ENCODE measurements around the gene POLD4.

POLD4 gene

DNA sequence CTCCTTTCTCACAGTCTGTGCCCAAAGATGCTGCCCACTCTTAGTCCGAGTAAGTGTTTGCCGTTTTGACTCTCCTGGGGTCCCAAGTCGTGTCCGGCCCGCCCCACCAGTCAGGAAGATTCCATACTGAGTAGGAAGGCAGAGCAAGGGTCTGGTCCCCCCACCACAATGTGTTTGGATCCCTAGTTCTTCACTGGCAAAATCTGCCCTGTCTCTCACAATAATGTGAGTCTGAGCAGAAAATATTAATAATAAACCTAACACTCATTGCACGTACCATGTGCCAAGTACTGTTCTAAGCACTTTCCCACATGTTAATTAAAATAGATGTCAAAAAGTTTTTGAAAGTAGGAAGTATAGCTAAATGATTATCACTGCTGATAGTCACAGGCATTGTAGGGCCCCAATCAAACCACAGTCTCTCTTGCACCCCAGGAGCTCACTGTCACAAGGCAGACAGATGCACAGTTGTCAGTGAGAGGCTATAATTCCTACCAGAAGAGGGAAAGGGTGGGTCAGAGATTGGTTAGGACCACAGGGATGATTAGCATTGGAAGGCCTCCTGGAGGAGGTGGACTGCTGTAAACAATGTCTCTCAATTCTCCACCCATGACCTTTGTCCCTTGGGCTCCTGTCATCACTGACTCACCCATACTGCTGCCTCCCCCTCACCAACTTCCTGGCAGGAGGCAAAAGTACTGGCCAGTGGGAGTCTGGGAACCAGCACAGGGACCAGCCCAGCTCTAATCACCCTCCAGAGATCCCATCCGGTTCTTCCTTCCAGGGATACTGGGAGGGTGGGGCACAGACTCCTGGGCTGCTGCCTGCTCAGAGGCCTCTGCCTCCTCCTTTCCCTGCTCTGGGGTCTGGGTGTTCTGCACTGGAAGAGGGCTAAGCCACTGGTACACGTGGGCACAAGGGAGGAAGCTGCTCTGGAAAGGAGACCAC lies 1.0 kb upstream of the POLD4 start:
- no peak for FAIRE-seq
- DNase-seq (ENCODE audit: insufficient read length, low spot score), result peak; percentile 9
- TF ChIP-seq, protein P1, sequence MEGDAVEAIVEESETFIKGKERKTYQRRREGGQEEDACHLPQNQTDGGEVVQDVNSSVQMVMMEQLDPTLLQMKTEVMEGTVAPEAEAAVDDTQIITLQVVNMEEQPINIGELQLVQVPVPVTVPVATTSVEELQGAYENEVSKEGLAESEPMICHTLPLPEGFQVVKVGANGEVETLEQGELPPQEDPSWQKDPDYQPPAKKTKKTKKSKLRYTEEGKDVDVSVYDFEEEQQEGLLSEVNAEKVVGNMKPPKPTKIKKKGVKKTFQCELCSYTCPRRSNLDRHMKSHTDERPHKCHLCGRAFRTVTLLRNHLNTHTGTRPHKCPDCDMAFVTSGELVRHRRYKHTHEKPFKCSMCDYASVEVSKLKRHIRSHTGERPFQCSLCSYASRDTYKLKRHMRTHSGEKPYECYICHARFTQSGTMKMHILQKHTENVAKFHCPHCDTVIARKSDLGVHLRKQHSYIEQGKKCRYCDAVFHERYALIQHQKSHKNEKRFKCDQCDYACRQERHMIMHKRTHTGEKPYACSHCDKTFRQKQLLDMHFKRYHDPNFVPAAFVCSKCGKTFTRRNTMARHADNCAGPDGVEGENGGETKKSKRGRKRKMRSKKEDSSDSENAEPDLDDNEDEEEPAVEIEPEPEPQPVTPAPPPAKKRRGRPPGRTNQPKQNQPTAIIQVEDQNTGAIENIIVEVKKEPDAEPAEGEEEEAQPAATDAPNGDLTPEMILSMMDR (IDR thresholded peaks at IDR 0.05; ENCODE audit: insufficient read depth, missing control alignments), result no peak

DNA sequence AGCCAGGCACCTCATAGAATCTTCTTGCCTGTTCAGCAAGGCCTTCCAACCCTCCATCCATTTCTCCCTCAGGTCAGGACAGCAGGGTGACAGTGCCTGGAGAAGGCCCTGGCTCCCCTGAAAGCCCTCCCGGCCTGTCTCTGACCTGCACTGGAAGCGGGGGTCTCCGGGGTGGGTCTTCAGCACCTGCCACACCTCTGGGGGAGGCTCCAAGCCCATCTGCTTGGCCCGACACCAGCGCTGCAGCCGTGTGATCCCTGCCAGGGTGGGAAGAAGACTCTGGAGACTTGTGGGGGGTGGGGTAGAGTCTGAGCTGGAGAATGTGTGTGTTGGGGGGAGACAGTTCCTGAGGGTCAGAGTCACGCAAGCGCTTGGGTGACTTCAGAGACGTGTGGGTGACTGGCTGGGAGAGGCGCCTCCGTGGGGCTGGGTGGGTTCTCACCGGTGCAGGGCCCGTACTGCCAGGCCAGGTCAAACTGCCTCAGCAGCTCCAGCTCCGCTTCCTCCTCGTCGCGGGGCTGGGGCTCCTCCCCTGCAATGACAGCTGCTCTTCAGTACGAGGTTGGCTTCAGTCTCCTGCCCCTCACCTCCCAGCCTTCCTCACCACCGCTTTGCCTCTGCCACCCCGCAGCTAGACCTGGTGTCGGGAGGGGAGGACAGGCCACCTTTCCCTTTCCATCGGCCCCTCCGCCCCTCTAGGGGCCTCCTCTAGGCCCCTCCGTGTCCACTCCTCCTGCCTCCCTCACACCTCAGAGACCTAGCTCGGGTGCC lies 615 bp downstream of the POLD4 start:
- FAIRE-seq (no peak), DNase-seq (ENCODE audit: insufficient read length, low spot score) (peak; percentile 10)
- TF ChIP-seq, protein P1 (IDR thresholded peaks at IDR 0.05; ENCODE audit: insufficient read depth, missing control alignments), result no peak

- FAIRE-seq (no peak), DNase-seq (ENCODE audit: insufficient read length, low spot score) (peak; percentile 71)
- TF ChIP-seq, protein P1 (IDR thresholded peaks at IDR 0.05; ENCODE audit: insufficient read depth, missing control alignments), result peak; percentile 85
These were observed 1.9 kb downstream of the POLD4 start for GRCh38 chr11:67351275-67352005.

- DNase-seq (ENCODE audit: insufficient read length, low spot score) (no peak), FAIRE-seq (no peak)
- TF ChIP-seq, protein P1 (IDR thresholded peaks at IDR 0.05; ENCODE audit: insufficient read depth, missing control alignments), result no peak
These were observed 3.3 kb downstream of the POLD4 start for GRCh38 chr11:67349928-67350465.

GRCh38 chr11:67349457-67349856 lies 3.9 kb downstream of the POLD4 start:
- DNase-seq (ENCODE audit: insufficient read length, low spot score), result no peak
- TF ChIP-seq, protein P1 (IDR thresholded peaks at IDR 0.05; ENCODE audit: insufficient read depth, missing control alignments), result no peak
- no peak for FAIRE-seq

DNA sequence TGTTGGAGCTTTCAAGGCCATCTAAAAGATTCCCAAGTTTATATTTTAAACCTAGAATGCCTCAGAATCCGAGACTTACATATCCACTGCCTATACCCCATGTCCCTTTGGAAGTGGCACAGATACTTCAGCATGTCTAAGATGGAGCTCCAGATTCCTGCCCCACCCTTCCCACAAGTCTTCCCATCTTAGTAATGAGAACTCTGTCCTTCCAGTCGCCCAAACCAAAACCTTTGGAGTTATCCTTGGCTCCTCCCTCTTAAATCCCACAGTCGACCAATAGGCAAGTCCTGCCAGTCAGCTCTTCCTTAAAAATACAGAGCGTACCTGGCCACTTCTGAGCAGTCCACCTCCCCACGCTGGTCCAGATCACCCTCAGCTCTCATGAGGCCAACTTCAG lies 4.3 kb downstream of the POLD4 start:
- DNase-seq (ENCODE audit: insufficient read length, low spot score) (peak; percentile 3), FAIRE-seq (no peak)

More for the DNA sequence above, 4.3 kb downstream of the POLD4 start:
- TF ChIP-seq, protein P1 (IDR thresholded peaks at IDR 0.05; ENCODE audit: insufficient read depth, missing control alignments), result no peak

Measured in D721Med (cell line).